Hematopoietic multipotent progenitor cell treated with erythropoietin and hydrocortisone succinate and interleukin-3 and kit ligand, for 6 days (in vitro differentiated cells): Measurements from ENCODE around the gene EFNB2.
A peak's percentile ranks its signal among the peaks of the same experiment; 100 is the strongest.

ENCODE experiments used
- DNase-seq: peaks from one replicate; pipeline ENCODE4 v3.0.0-alpha.2; 2015

The EFNB2 gene

GRCh38 chr13:106498571-106498970, 36.9 kb downstream of the EFNB2 start:
- DNase-seq = peak; percentile 13

- DNase-seq = peak; percentile 28
These were observed 37.3 kb downstream of the EFNB2 start for GRCh38 chr13:106498158-106498557.

GRCh38 chr13:106497079-106497478, 38.4 kb downstream of the EFNB2 start:
- DNase-seq = no peak

- DNase-seq = peak; percentile 40
These were observed 39.1 kb downstream of the EFNB2 start for GRCh38 chr13:106496072-106496997.

- DNase-seq = no peak
These were observed 40.5 kb downstream of the EFNB2 start for GRCh38 chr13:106494936-106495335.

GRCh38 chr13:106494506-106494905, 41.0 kb downstream of the EFNB2 start:
- no peak for DNase-seq

GRCh38 chr13:106493533-106494220, 41.8 kb downstream of the EFNB2 start:
- peak; percentile 84 for DNase-seq

- peak; percentile 10 for DNase-seq
These were observed 42.6 kb downstream of the EFNB2 start for GRCh38 chr13:106492588-106493475.

- no peak for DNase-seq
These were observed 43.4 kb downstream of the EFNB2 start for GRCh38 chr13:106491928-106492587.

GRCh38 chr13:106491463-106491862, 44.0 kb downstream of the EFNB2 start:
- no peak for DNase-seq

GRCh38 chr13:106490569-106491321, 44.7 kb downstream of the EFNB2 start:
- peak; percentile 11 for DNase-seq

- no peak for DNase-seq
These were observed 45.5 kb downstream of the EFNB2 start for GRCh38 chr13:106489849-106490568.

GRCh38 chr13:106488686-106489085, 46.8 kb downstream of the EFNB2 start:
- DNase-seq = no peak

- no peak for DNase-seq
These were observed 47.4 kb downstream of the EFNB2 start for GRCh38 chr13:106488076-106488475.

GRCh38 chr13:106487129-106487528, 48.3 kb downstream of the EFNB2 start:
- no peak for DNase-seq

GRCh38 chr13:106486287-106486686, 49.2 kb downstream of the EFNB2 start:
- DNase-seq = no peak

- DNase-seq = peak; percentile 60
These were observed 50.8 kb downstream of the EFNB2 start for GRCh38 chr13:106484537-106485193.

- no peak for DNase-seq
These were observed 51.4 kb downstream of the EFNB2 start for GRCh38 chr13:106484084-106484483.

- DNase-seq = no peak
These were observed 53.5 kb downstream of the EFNB2 start for GRCh38 chr13:106481919-106482318.

- DNase-seq = no peak
These were observed 55.0 kb downstream of the EFNB2 start for GRCh38 chr13:106480351-106480910.
